ENCODE results near the gene DGCR2.

DNA sequence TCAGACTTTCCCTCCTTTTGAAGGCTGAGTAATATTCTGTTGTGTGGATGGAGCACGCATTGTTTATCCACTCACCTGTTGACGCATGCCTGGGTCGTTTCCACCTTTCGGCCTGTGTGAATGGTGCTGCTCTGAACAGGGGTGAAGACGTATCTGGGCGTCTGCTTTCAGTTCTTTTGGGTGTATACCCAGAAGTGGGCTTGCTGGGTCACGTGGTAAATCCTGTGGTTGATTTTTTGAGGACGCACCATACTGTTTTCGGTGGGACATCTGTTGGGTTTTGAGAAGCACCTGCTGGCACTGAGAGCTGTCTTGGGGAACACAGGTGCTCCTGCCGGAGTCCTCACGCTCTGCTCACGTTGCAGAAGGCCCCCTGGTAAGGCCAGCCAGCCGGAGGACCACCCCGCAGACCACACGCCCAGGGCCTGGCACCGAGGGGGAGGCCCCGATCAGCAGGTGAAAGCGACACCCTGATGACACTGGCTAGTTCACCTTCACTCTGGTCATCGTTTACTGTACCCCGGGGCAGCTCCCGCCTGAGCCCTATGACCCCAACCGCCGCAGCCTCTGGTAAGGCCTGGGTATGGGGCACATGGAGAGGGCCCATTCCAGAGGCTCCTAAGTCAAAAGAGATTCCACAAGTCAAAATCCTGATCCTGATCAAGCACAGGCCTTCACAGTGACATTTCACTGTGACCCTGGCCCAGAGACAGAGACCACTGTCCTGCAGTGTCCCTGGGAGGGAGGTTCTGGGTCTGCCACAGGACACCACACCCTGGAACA is 131.7 kb downstream of the DGCR2 start:
- TF ChIP-seq SMC3 (IDR thresholded peaks at IDR 0.05; ENCODE audit: borderline replicate concordance, low read length) (no peak), MTA3 (IDR thresholded peaks at IDR 0.05; ENCODE audit: borderline replicate concordance, low read length) (no peak)
